Sigmoid colon (tissue), 7 donors: ENCODE measurements around the gene PI4KB. TPM values are rescaled to one million over a fixed set of nuclear protein-coding genes. Genes with fewer than 3 reads are reported as not detected.

Experiments
- DNase-seq: peaks from one replicate; pipeline ENCODE4 v3.0.0-alpha.2; 2019
- H3K27ac ChIP-seq, 4 donors: fragments of 200-600 bp; sonication (generic); one replicate each; pipeline ENCODE4 v1.5.1; 2016 to 2019; ENCODE audit warnings: mild to moderate bottlenecking in 1 of 4
- H3K27me3 ChIP-seq, 3 donors: fragments of 200-600 bp; sonication (generic); one replicate each; pipeline ENCODE4 v1.5.1; 2019; ENCODE audit warnings: mild to moderate bottlenecking in 1 of 3
- H3K36me3 ChIP-seq, 4 donors: fragments of 200-600 bp; sonication (generic); one replicate each; pipeline ENCODE4 v1.5.1; 2016 to 2019
- H3K4me1 ChIP-seq, 4 donors: fragments of 200-600 bp; sonication (generic); one replicate each; pipeline ENCODE4 v1.5.1; 2017 to 2019
- H3K4me3 ChIP-seq, 4 donors: fragments of 200-600 bp; sonication (generic); one replicate each; pipeline ENCODE4 v1.5.1; 2017 to 2019; ENCODE audit warnings: mild to moderate bottlenecking in 2 of 4, moderate library complexity in 1 of 4
- H3K9me3 ChIP-seq, 4 donors: fragments of 200-600 bp in 3 of 4; sonication (generic) in 3 of 4; one replicate each; pipeline versions ENCODE4 v1.5.1 to v1.6.1; 2013 to 2019
- EP300 ChIP-seq, 4 donors: sonication (generic); formaldehyde crosslinking; IDR thresholded peaks; one replicate each; pipeline ENCODE4 v1.6.1; 2017; ENCODE audit warnings: antibody characterized with exemption in 4 of 4
- POLR2A ChIP-seq, 2 donors: fragments of 450-650 bp; IDR thresholded peaks; one replicate each; pipeline ENCODE4 v1.6.1; 2016; ENCODE audit warnings: antibody characterized with exemption in 2 of 2, mild to moderate bottlenecking in 2 of 2, moderate library complexity in 2 of 2
- POLR2AphosphoS5 ChIP-seq, 4 donors: sonication (generic); formaldehyde crosslinking; IDR thresholded peaks; one replicate each; pipeline ENCODE4 v1.6.1; 2017; ENCODE audit warnings: antibody characterized with exemption in 4 of 4
- WGBS, 2 donors: extraction: QIAGEN DNeasy Blood & Tissue Kit; methylation state at CpG; one replicate each; pipeline ENCODE4 v1.1.7; 2013; 5-methylcytosine and 5-hydroxymethylcytosine counted together
- intact Hi-C: fragments of 100-400 bp; cut with DNase I; formaldehyde crosslinking; loops from one replicate; pipeline ENCODE4 v1.15.1; 2023
- polyA plus RNA-seq, 3 donors: library from polyadenylated mRNA; stranded (reverse); fragments of 200-250 nt; gene quantifications; one replicate each; pipeline ENCODE4 v1.2.3, GENCODE V29; 2013
- total RNA-seq, 4 donors: library from RNA; depleted of rRNA; stranded (reverse); fragments of >200 nt; gene quantifications; one replicate each; pipeline ENCODE4 v1.1.0, GENCODE V29; 2016
- TF ChIP-seq, protein P1 (sequence below), 4 experiments: fragments of 450-650 bp in 3 of 4; fragments of 200-600 bp in 1 of 4; IDR thresholded peaks; one replicate each; pipeline ENCODE4 v1.5.1; 2016 to 2019; ENCODE audit warnings: antibody characterized with exemption in 4 of 4, mild to moderate bottlenecking in 3 of 4, moderate library complexity in 2 of 4
- donor health status: healthy with polysubstance abuse.
- donor health status: Bipolar disorder and iron deficiency.
- donor health status: healthy.

The PI4KB gene
- total and polyA plus RNA-seq, 7 donors: 25.2 to 75.2 (median 57.6) TPM

DNA sequence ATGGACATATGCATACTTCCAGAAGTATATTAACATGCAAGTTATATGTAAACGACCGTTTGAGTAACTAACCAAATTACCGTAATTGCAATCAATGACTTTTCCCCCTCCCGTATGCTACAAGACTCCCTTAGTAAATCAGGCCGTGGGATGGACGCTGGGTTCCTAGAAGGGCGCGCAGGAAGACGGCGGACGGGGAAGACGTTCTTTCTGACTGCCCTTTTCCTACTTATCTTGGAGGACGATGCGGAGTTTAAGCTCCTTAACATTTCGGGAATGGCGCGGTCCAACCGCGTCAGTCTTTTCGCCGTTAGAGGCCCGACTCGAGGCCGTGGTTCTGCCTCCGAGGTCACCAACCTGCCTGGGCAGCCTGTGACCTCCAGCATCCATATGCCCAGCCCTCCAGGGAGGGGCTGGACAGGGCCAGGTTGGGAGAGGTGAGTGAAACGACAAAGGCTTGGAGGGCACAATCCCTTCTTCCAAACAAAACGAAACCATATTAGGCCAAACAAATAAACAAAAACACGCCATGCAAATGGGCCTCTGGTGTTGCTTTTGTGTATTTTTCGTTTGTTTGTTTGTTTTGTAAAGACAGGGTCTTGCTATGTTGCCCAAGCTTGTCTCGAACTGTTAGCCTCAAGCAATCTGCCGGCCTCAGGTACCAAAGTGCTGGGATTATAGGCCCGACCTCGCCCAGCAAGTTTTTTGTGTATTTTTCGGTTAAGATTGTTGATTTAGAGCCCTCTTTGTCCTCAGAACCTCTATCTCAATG lies 873 bp upstream of the PI4KB start:
- intact Hi-C loops: loop anchor here (2.0 to 5.0 kb wide), 4 partner anchors 13 to 131 kb away; partner anchors contain the start of genes PIP5K1A, PSMB4 and ZNF687
- H3K27ac ChIP-seq: peak overlapping the region; percentile 86 to 95 (median 93)
- peaks cover 0 to 18% (median 8%) of the 10 kb centered on the region in 4 donors for H3K36me3 ChIP-seq
- no peak for DNase-seq
- H3K4me3 ChIP-seq: peak overlapping the region; percentile 71 to 90 (median 80)
- peaks cover 0 to 37% (median 33%) of the 10 kb centered on the region in 4 donors for H3K4me1 ChIP-seq
- no peaks in the 10 kb centered on the region for H3K27me3 ChIP-seq
- 10 to 24% methylated on average over 34 of the region's 34 CpGs for WGBS, 2 donors
- TF ChIP-seq POLR2AphosphoS5 (IDR thresholded peaks at IDR 0.05): no peak
- TF ChIP-seq, protein P1, sequence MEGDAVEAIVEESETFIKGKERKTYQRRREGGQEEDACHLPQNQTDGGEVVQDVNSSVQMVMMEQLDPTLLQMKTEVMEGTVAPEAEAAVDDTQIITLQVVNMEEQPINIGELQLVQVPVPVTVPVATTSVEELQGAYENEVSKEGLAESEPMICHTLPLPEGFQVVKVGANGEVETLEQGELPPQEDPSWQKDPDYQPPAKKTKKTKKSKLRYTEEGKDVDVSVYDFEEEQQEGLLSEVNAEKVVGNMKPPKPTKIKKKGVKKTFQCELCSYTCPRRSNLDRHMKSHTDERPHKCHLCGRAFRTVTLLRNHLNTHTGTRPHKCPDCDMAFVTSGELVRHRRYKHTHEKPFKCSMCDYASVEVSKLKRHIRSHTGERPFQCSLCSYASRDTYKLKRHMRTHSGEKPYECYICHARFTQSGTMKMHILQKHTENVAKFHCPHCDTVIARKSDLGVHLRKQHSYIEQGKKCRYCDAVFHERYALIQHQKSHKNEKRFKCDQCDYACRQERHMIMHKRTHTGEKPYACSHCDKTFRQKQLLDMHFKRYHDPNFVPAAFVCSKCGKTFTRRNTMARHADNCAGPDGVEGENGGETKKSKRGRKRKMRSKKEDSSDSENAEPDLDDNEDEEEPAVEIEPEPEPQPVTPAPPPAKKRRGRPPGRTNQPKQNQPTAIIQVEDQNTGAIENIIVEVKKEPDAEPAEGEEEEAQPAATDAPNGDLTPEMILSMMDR (IDR thresholded peaks at IDR 0.05): no peak
- TF ChIP-seq POLR2A (IDR thresholded peaks at IDR 0.05): no peak
- TF ChIP-seq EP300 (IDR thresholded peaks at IDR 0.05): no peak
- no peaks in the 10 kb centered on the region for H3K9me3 ChIP-seq

DNA sequence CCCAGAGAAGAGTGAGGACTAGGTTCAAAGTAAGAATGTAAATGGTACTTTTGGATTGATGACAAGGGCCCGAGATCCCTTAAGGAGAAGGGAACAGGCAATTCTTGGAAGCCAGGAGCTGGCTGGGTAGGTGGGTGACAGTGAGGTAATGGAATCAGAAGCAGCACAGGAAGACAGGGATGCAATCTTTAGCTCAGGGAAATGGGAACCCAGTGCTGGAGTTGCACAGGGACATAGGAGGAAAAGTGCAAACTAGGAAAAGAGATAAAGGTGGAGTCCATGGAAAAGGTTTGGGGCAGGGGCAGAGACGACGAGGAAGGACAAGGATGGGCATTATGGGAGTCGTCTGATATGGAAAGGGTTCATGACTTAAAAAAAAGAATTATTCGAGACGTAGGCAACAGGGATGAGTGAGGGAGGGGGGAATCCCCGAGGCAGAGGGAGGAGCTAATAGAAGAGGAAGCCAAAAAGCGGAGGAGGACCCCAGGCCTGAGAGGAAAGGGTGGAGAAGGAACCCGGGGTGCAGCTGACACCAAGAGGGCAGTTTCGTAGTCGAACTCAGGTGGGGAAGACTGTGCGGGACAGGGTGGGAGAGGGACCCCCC lies 495 bp downstream of the PI4KB start:
- DNase-seq: peak; percentile 76
- Histone ChIP-seq H3K27ac (peak overlapping the region; percentile 86 to 95 (median 93)), H3K36me3 (peaks cover 0 to 30% (median 8%) of the 10 kb centered on the region in 4 donors), H3K4me1 (peaks cover 0 to 37% (median 33%) of the 10 kb centered on the region in 4 donors), H3K9me3 (no peaks in the 10 kb centered on the region), H3K4me3 (peak overlapping the region; percentile 71 to 90 (median 80)), H3K27me3 (no peaks in the 10 kb centered on the region)
- 1 to 3% methylated on average over 12 of the region's 12 CpGs for WGBS, 2 donors
- intact Hi-C loops: loop anchor here (2.0 to 5.0 kb wide), 4 partner anchors 14 to 129 kb away; partner anchors contain the start of genes PIP5K1A, PSMB4 and ZNF687
- TF ChIP-seq POLR2AphosphoS5 (IDR thresholded peaks at IDR 0.05): no peak
- TF ChIP-seq, protein P1 (IDR thresholded peaks at IDR 0.05): no peak
- TF ChIP-seq EP300 (IDR thresholded peaks at IDR 0.05): no peak
- TF ChIP-seq POLR2A (IDR thresholded peaks at IDR 0.05): no peak

DNA sequence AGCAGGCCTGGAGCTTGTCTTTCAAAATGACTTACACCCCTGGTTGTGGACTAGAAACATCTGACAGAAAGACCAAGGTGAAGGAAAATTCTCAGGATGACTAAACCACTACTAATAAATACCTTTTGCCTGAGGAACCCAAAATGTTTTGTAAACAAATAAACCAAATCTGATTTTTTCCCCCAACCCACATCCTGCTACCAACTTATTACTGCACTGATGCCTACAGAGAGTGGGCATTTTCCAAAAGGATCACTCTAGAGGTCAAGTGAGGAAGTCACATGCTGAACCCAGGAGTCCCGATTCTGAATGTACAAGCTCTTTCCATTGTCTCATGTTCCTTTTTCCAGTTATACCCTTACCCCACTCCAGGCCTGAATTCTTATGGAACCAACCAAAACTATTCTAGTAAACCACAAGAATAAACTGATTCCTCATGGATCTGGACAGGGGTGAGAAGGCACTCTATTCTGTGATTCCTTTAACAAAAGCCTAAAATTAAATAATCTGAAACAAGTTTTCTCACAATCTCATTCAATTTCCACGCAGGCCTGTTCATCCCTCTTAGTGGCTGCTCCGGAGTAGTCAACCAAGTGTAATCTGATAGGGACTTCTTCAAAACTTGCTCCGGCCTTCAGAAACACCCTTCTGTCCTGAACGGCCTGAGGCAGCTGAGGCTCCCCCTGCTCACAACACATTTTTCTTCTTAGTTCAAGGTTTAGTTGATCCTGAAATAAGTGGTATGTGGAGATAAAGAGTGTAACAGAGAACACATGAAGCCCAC lies 1.4 kb downstream of the PI4KB start:
- intact Hi-C loops: loop anchor here (2.0 to 5.0 kb wide), 4 partner anchors 15 to 129 kb away; partner anchors contain the start of genes PIP5K1A, PSMB4 and ZNF687
- TF ChIP-seq POLR2A (IDR thresholded peaks at IDR 0.05): no peak
- TF ChIP-seq EP300 (IDR thresholded peaks at IDR 0.05): no peak
- TF ChIP-seq POLR2AphosphoS5 (IDR thresholded peaks at IDR 0.05): no peak
- TF ChIP-seq, protein P1 (IDR thresholded peaks at IDR 0.05): no peak
- peak overlapping the region; percentile 86 to 95 (median 93) for H3K27ac ChIP-seq
- H3K4me1 ChIP-seq: peaks cover 0 to 37% (median 33%) of the 10 kb centered on the region in 4 donors
- WGBS, 2 donors: 58 to 65% methylated on average over 5 of the region's 5 CpGs
- H3K9me3 ChIP-seq: no peaks in the 10 kb centered on the region
- peaks cover 0 to 38% (median 8%) of the 10 kb centered on the region in 4 donors for H3K36me3 ChIP-seq
- no peaks in the 10 kb centered on the region for H3K27me3 ChIP-seq
- peak overlapping the region in 3 of 4 donors; percentile 71 to 90 (median 80) for H3K4me3 ChIP-seq
- DNase-seq: no peak

DNA sequence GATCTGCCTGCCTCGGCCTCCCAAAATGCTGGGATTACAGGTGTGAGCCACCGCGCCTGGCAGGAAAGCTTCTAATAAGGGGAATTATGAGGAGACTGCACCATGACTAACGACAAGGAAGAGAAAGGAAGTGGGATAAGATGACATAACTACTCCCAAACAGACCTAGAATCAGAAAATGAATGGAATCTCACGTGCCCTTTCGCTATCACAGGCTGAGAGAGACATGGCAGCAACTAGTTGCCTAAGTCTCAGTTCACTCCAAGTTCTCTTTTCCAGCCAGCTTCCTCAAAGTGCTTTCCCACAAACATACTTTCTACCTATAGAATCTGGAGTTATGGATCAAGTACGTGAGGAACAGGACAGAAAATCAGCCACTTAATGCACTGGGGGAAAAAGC lies 2.0 kb downstream of the PI4KB start:
- peak overlapping the region in 2 of 4 donors; percentile 86 to 91 for H3K27ac ChIP-seq
- no peaks in the 10 kb centered on the region for H3K9me3 ChIP-seq
- no peak for DNase-seq
- no peaks in the 10 kb centered on the region for H3K27me3 ChIP-seq
- H3K4me1 ChIP-seq: peaks cover 0 to 37% (median 33%) of the 10 kb centered on the region in 4 donors
- TF ChIP-seq, protein P1 (IDR thresholded peaks at IDR 0.05): no peak
- TF ChIP-seq POLR2A (IDR thresholded peaks at IDR 0.05): no peak
- no peak for TF ChIP-seq EP300 (IDR thresholded peaks at IDR 0.05)
- TF ChIP-seq POLR2AphosphoS5 (IDR thresholded peaks at IDR 0.05): no peak
- intact Hi-C loops: loop anchor here (5.0 kb wide), 2 partner anchors 43 to 128 kb away; partner anchors contain the start of genes PIP5K1A and ZNF687
- WGBS, 2 donors: 87 to 89% methylated on average over 7 of the region's 7 CpGs
- H3K4me3 ChIP-seq: peak overlapping the region in 1 of 4 donors; percentile 80
- peaks cover 5 to 44% (median 11%) of the 10 kb centered on the region in 4 donors for H3K36me3 ChIP-seq
